ENCODE data around the gene SDHA.
A peak's percentile ranks its signal among the peaks of the same experiment; 100 is the strongest.
"Not testable (repeated sequence)": the region's sequence is repeated elsewhere in the genome, so short reads cannot be mapped to it uniquely, and the experiment has no call there.

Gene SDHA

DNA sequence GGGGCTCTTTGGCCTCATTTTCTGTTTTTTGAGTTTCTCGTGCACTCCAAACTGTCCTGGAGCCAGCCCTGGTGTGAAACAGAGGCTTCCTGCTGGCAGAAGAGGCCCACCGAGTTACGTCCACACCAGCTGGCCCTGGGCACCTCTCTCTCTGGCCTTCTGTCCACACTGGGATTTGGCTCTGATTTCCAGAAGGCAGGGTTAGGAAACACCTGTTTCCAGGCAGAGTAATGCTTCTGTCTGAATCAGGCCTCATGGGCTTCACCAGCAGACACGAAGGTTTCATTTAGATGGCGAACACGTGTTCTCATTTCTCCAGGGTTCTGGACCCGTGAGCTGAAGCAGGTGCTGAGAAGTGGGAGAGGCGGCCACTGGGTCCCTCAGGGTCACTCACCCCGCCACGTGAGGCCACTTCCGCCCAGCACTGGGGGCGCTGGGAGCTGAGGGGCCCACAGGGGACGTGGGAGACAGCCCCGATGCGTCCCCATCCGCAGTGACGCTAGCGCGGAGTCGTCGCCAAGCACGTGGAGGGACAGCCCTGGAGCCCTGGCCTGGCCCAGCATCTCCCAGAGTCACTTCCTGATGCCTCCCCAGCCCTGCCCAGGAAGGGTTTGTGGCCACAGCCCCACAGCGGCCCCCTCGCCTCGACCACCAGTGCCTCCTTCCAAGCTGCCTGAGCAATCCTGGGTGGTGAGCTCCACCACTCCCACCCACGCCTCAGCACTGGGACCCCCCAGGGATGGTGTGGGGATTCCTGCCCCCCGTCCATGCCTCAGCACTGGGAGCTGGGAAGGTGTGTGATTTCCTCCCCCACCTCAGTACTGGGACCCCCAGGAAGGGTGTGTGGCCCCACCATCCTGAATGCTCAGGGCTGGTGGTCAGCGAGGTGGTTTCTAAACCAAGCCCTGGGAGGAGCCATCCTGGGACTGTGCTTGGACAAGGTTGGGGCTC, 31.8 kb upstream of the SDHA start:
- DNase-seq, result no peak

DNA sequence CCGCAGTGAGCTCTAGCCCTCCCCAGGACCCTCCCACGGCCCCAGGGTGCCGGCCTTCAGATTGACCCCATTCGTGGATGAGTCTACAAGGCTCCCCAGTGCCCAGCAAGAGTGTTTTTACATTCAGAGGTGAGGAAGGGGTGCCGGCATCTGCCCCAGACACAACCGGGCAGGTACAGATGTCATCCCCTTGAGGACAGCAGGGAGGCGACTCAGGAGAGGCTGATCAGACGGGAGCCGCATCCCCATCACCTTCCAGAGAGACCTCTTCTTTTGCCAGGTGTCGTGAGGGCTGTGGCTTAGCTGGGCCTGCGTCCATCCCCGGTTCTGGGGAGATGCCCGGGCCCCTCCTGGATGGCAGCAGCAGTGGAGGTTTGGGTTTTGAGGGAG, 31.1 kb upstream of the SDHA start:
- DNase-seq, result no peak

DNA sequence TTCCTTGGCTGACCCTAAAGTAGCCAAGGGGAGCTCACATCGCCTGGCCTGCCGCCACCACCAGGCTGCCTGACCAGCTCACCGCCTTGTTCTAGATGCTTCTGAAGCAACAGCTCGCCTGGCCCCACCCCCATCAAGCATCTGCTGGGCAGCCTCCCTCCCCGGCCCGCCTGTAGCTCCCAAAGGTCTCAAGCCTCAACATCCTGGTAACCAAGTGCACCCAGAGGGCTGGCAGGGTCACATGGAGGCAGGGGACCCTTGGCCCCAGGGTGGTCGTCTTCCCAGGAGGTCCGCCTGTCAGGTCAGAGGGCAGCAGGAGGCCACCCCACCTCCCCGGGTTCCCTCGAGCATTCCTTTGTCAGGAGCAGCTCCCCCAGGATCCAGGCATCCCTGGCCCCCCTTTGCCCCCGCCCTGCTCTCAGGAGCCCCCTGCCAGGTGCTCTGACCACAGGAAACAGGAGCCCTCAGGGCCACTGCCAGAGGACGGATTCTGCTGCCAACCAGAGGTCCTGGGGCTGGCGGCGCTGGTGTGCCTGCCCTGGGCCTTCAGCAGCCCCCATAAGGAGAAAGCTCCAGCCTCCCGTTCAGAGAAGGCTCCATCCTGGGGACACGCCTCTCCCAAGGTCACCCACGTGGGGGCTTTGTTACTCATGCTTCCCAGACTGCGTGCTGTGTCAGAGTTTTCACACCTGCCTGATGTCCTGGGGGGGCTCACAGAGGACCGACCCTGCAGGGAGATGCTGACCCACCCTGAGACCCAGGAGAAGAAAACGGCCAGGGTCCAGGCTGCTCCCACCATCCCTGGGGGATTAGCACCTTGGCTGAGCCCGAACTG, 30.3 kb upstream of the SDHA start:
- DNase-seq, result no peak

- peak; percentile 94 for DNase-seq
Measured at GRCh38 chr5:188488-189481, 29.3 kb upstream of the SDHA start.

- no peak for DNase-seq
Measured at GRCh38 chr5:189486-189885, 28.6 kb upstream of the SDHA start.

DNA sequence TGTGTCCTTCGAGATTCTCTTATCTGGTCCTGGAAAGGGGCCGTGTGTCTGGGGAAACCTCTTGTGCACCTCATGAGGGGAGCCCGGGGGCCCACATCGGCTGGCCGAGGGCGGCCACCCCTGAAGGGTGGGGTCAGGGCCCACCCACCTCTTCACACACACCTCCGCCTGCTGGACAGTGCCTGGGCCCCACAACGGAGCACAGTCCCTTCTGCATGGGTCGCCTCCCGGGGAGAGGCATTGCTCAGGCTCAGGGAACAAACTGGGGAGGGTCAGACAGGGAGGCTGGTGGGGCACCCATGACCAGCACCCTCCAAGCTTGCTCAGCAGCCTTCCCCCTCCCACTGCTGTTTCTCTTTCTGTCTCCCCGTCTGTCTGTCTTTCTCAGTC, 28.1 kb upstream of the SDHA start:
- no peak for DNase-seq

DNA sequence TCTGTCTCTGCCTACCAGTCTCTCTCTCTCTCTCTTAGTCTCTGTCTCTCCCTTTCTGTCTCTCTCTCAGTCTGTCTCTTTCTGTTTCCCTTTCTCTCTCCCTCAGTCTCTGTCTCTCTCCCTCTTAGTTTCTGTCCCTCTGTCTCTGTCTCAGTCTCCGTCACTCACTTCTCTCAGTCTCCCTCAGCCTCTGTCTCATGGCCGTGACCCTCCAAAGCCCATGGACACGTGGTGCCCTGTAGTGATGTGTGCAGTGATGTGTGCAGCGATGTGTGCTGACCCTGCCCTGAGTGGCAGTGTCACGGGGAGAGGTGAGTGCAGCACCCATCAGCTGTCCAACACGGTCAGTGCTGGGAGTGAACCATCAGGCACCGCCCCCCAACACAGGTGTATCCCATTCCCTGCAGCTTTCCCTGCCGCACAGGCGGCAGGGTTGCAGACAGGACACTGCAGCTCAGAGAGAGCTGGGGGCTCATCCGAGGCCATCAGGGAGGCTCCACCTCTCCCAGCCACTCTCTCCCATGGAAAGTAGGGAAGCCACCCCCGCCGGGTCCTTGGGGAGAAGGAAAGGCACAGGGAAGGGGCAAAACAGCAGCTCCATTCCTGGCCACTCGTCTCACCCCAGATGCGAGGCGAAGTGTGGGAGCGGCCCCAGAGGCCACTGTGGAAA, 27.6 kb upstream of the SDHA start:
- DNase-seq, result no peak

DNA sequence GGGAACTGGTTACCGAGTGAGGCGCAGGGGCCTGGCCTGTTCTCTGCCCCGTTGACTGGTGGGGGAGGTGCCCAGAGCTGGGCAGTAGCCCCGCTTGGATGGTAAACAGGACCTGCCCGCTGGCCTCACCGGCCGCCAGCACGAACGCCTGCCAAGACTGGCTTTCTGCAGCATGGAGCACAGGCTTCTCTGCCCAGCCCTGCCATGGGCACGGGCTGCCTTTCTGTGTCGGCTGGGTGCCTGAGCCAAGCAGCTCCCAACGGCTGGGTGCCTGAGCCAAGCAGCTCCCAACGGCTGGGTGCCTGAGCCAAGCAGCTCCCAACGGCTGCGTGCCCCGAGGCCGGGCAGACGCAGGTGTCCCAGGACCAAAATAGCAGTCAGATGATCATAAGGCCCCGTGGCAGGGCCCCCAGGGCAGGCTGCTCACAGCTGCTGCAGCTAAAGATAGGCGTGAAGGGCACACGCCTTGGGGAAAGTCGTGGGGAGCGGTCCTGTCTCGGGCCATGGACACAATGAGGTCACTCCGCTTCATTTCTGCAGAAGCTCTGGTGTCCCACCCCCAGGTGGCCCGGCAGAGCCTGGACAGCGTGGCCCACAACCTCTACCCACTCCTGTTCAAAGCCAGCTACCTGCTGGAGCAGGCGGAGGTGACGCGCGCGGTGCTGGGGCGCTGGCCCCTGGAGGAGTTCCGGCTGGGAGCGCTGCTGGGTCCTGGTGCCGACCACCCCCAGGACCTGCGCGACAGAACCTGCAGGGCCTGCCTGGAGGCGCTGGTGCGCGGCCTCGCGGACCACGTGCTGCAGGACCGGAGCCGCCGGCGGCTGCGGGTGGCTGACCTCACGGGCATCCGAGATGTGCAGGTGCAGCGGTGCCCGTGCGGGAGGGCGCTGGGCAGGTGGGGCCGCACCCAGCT, 26.8 kb upstream of the SDHA start, which contains the start of gene LRRC14B:
Gene LRRC14B, plus strand, starts transcription at position 460 of the 913 bp plus-strand sequence. Its CDS starts 44 bp downstream, at position 504.
- DNase-seq, result peak; percentile 67

GRCh38 chr5:191949-192690, 26.0 kb upstream of the SDHA start:
- no peak for DNase-seq

DNA sequence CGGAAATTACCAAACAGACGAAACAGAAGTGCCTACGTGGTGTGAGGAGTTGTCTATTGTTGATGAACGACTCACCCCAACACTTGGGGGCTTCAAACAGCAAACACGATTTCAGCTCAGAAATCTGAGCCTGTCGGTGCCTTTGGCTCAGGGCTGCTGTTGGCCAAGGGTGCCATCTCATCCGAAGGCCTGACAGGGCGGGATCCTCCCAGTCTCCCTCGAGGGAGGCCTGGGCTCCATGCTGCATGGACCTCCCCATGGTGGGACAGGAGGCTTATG, 25.5 kb upstream of the SDHA start:
- DNase-seq, result no peak

DNA sequence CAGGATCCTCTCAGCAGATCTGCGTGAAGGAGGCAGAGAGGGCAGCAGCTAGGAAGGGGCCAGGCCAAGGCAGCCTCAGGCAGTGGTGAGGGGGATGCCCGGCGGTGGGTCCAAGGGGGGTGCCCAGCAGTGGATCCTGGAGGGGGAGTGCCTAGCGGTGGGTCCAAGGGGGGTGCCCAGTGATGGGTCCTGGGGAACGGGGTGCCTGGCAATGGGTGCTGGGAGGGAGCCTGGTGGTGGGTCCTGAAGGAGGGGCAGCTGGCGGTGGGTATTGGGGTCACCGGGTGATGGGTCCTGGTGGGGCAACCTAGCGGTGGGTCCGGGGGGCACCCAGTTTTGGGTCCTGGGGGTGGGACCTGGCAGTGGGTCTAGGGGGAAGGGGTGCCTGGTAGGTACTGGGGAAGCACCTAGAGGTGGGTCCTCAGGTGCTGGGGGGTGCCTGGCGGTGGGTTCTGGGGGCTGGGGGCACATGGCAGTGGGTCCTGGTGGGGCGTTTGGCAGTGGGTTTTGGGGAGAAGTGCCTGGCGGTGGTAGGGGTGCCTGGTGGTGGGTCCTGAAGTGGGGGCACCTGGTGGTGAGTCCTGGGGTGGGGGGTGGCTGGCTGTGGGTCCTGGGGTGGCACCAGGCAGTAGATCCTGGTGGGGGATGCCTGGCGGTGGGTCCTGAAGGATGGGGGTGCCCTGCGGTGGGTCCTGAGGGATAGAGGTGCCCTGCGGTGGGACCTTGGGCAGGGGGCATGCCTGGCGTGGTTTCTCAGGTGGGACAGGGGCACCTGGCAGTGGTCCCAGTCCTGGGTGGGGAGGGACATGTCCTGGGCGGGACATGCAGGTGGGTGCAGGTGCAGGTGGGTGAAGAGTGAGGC, 24.9 kb upstream of the SDHA start:
- no peak for DNase-seq

DNA sequence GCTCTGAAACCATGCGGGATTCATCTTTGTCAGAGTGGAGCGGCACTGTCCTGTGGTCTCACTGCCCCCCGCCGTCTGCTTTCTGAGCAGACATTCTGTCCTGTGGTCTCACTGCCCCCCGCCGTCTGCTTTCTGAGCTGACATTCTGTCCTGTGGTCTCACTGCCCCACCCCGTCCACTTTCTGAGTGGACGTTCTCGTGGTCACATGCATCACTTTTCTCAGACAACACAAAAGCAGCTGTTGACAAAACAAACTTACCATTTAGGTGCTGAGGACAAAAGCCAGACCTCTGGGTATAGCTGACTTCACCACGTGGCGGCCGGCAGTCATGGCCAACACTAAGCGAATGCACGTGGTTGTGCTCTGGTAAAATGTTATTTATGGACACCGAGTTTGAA, 24.0 kb upstream of the SDHA start:
- no peak for DNase-seq

DNA sequence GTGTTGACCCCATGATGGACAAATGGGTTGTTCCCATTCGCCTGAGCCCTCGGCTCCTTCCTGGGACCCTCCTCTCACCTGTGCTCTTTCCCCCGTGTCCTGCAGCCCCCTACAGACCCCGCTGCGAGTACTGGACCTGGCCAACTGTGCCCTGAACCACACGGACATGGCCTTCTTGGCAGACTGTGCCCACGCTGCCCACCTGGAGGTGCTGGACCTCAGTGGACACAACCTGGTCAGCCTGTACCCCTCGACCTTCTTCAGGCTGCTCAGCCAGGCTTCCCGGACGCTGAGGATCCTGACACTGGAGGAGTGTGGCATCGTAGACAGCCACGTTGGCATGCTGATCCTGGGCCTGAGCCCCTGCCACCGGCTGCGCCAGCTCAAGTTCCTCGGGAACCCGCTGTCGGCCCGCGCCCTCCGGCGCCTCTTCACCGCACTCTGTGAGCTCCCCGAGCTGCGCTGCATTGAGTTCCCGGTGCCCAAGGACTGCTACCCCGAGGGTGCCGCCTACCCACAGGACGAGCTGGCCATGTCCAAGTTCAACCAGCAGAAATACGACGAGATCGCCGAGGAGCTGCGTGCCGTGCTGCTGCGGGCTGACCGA, 23.4 kb upstream of the SDHA start:
- DNase-seq, result no peak

- DNase-seq, result no peak
Measured at GRCh38 chr5:195401-196160, 22.5 kb upstream of the SDHA start.

DNA sequence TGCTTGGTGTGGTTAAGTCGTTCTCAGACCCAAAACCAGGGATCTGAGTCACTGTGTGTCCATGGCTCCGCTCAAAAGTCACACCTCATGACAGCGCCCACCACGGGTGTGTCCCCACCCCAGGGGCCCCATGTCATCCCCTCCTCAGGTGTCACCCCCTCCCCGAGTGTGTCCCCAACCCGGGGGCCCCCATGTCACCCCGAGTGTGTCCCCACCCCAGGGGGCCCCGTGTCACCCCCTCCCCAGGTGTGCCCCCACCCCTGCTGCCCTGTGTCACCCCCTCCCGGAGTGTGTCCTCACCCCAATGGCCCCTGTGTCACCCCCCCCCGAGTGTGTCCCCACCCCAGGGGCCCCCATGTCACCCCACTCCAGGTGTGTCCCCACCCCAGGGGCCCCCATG, 21.8 kb upstream of the SDHA start:
- DNase-seq, result no peak

GRCh38 chr5:197031-197430, 21.1 kb upstream of the SDHA start:
- DNase-seq, result not testable (repeated sequence)

DNA sequence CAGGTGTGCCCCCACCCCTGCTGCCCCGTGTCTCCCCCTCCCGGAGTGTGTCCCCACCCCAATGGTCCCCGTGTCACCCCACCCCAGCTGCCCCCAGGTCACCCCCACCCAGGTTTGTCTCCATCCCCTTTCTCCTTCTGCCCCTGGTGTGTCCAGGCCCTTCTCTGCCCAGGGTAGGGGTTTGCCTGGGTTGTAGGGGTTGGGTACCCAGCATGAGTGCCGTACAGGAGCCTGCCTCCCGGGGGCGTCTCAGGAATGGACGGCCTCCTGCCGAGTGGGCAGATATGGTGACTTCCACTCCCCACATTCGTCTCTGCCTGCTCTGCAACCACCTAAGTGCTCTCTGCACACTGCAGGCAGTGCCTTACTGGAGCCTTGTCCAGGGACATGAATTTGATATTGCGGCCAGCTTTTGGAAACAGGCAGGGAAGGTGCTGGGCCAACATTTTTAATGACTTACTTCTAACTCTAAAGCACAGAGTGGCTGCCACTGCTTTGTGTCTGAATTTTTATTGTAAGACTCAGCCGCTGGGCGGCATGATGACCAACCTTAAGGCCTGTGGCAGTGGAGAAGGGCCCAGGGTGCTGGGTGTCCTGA, 20.1 kb upstream of the SDHA start:
- DNase-seq, result no peak
